Measurements from ENCODE around the gene UNC119.

UNC119 gene

DNA sequence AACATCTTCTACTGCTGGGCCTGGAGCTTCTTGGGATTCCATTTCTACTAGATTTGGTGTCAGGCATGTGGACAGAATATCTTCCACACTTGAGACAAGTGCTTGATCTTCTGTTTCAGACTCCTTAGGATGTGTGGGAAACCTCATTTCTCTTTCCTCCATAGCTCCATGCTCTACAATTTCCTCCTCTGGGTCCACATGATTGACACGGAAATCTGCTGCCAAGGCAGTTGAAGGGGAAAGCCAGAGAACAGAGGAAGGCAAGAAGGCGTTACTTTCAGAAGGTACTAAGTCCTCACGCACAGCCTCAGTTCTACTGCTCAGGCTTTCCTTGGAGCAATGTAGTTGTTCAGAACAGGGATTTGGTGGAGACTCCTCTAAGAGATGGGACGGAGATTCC, 39.8 kb upstream of the UNC119 start:
- TF ChIP-seq, protein P1, sequence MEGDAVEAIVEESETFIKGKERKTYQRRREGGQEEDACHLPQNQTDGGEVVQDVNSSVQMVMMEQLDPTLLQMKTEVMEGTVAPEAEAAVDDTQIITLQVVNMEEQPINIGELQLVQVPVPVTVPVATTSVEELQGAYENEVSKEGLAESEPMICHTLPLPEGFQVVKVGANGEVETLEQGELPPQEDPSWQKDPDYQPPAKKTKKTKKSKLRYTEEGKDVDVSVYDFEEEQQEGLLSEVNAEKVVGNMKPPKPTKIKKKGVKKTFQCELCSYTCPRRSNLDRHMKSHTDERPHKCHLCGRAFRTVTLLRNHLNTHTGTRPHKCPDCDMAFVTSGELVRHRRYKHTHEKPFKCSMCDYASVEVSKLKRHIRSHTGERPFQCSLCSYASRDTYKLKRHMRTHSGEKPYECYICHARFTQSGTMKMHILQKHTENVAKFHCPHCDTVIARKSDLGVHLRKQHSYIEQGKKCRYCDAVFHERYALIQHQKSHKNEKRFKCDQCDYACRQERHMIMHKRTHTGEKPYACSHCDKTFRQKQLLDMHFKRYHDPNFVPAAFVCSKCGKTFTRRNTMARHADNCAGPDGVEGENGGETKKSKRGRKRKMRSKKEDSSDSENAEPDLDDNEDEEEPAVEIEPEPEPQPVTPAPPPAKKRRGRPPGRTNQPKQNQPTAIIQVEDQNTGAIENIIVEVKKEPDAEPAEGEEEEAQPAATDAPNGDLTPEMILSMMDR (IDR thresholded peaks at IDR 0.05): no peak
- peaks cover 3% of the 10 kb centered on the region for H3K27me3 Mint-ChIP-seq (ENCODE audit: low read depth, poor library complexity)
- no peak overlapping the region for H3K27ac Mint-ChIP-seq
- peaks cover 2% of the 10 kb centered on the region for H3K4me1 Mint-ChIP-seq
- DNase-seq: no peak
- no peaks in the 10 kb centered on the region for H3K9me3 Mint-ChIP-seq
- H3K36me3 Mint-ChIP-seq (ENCODE audit: low read depth): peaks cover 67% of the 10 kb centered on the region
- H3K4me3 Mint-ChIP-seq: no peak overlapping the region

DNA sequence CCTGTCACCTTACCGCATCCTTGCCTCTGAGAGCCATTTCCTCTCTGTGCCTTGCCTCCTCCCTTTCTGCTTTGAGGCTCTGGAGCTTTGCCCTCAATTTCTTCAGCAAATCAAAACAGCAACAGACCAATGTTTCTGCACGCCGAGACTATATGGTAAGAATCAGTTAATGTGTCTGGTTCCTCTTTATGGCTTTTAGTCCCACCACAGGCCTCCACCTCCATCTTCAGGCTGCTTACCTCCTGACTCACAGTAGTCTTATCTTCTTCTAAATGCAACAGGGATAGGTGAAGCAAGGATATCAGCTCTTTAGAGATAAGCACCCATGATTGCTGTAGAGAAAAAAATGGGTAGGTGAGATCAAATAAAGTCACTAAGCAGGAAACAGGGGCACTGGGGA, 33.4 kb upstream of the UNC119 start:
- no peak for DNase-seq
- Mint-ChIP-seq H3K27me3 (ENCODE audit: low read depth, poor library complexity) (peaks cover 6% of the 10 kb centered on the region), H3K9me3 (no peaks in the 10 kb centered on the region), H3K36me3 (ENCODE audit: low read depth) (peaks cover 37% of the 10 kb centered on the region), H3K4me1 (no peaks in the 10 kb centered on the region), H3K27ac (no peak overlapping the region), H3K4me3 (no peak overlapping the region)
- TF ChIP-seq, protein P1 (IDR thresholded peaks at IDR 0.05): no peak

GRCh38 chr17:28584434-28584833, 32.0 kb upstream of the UNC119 start:
- Mint-ChIP-seq H3K27ac (no peak overlapping the region), H3K9me3 (no peaks in the 10 kb centered on the region), H3K36me3 (ENCODE audit: low read depth) (peaks cover 45% of the 10 kb centered on the region), H3K27me3 (ENCODE audit: low read depth, poor library complexity) (peaks cover 6% of the 10 kb centered on the region), H3K4me1 (no peaks in the 10 kb centered on the region), H3K4me3 (no peak overlapping the region)
- DNase-seq: no peak
- TF ChIP-seq, protein P1 (IDR thresholded peaks at IDR 0.05): no peak

- Mint-ChIP-seq H3K27me3 (ENCODE audit: low read depth, poor library complexity) (peaks cover 3% of the 10 kb centered on the region), H3K4me3 (no peak overlapping the region), H3K9me3 (no peaks in the 10 kb centered on the region), H3K36me3 (ENCODE audit: low read depth) (peaks cover 42% of the 10 kb centered on the region), H3K27ac (no peak overlapping the region), H3K4me1 (no peaks in the 10 kb centered on the region)
- TF ChIP-seq, protein P1 (IDR thresholded peaks at IDR 0.05): no peak
- DNase-seq: no peak
These were observed 30.1 kb upstream of the UNC119 start for GRCh38 chr17:28582513-28582912.

DNA sequence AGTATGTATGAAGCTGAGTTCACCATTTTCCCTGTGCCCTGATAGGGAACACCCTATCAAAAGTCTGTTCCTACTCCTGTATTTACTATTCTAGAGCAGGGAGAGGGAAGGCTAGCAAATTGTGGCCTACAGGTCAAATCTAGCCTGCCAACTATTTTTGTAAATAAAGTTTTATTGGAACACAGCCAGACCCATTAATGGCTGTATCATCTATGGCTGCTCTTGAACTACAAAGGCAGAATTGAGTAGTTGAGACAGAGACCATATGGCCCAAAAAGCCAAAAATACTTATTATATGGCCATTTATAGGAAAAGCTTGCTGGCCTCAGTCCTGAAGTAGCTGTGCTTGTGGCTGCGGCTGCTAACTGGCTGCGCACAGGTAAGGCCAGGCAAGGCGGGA, 28.5 kb upstream of the UNC119 start:
- Mint-ChIP-seq H3K4me1 (peaks cover 11% of the 10 kb centered on the region), H3K4me3 (no peak overlapping the region), H3K36me3 (ENCODE audit: low read depth) (peaks cover 39% of the 10 kb centered on the region)

DNA sequence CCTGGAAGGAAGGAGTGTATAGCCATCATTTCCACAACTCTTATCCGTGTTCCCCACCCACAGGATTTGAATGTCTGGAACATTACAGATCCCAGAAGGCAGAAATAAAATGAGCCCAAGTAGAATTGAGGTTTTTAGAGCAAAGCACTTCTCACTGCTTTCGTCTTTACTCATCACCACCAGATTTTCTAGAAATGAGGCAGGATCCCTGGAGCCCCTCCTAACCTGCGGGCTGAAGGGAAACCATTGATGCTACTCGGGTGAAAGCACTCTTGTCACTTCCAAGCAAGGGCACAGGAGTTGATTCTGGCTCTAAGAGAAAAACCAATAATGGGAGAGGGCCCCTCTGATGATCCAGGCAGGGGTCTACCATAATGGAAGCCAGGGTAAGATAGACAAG, 27.1 kb upstream of the UNC119 start:
- peaks cover 14% of the 10 kb centered on the region for H3K4me1 Mint-ChIP-seq
- H3K4me3 Mint-ChIP-seq: no peak overlapping the region
- no peaks in the 10 kb centered on the region for H3K27me3 Mint-ChIP-seq (ENCODE audit: low read depth, poor library complexity)
- no peak for DNase-seq
- H3K36me3 Mint-ChIP-seq (ENCODE audit: low read depth): peaks cover 39% of the 10 kb centered on the region
- no peak overlapping the region for H3K27ac Mint-ChIP-seq
- no peaks in the 10 kb centered on the region for H3K9me3 Mint-ChIP-seq
- TF ChIP-seq, protein P1 (IDR thresholded peaks at IDR 0.05): no peak

More for the DNA sequence above, 28.5 kb upstream of the UNC119 start:
- Mint-ChIP-seq H3K27ac (peak overlapping the region; percentile 44), H3K9me3 (no peaks in the 10 kb centered on the region), H3K27me3 (ENCODE audit: low read depth, poor library complexity) (peaks cover 3% of the 10 kb centered on the region)
- DNase-seq: no peak
- TF ChIP-seq, protein P1 (IDR thresholded peaks at IDR 0.05): no peak

Data from nephron progenitor cell (in vitro differentiated cells).